A673 (cell line): ENCODE data around the gene RAP1B.

Experiments
- EZH2 ChIP-seq: fragments of 200-600 bp; sonication (generic); IDR thresholded peaks from 2 replicates; pipeline ENCODE4 v1.6.1; 2017; ENCODE audit warnings: borderline replicate concordance, low read depth, mild to moderate bottlenecking, mixed read lengths, antibody characterized with exemption, low read length; ENCODE audit not compliant: poor library complexity, severe bottlenecking
- TF ChIP-seq, protein P1 (sequence below): fragments of 300-800, 200-600 bp; sonication (generic); conservative IDR thresholded peaks from 2 replicates; pipeline ENCODE4 v1.5.1; 2017; ENCODE audit warnings: low read depth, mild to moderate bottlenecking, antibody characterized with exemption, low read length, moderate library complexity, mixed read lengths

DNA sequence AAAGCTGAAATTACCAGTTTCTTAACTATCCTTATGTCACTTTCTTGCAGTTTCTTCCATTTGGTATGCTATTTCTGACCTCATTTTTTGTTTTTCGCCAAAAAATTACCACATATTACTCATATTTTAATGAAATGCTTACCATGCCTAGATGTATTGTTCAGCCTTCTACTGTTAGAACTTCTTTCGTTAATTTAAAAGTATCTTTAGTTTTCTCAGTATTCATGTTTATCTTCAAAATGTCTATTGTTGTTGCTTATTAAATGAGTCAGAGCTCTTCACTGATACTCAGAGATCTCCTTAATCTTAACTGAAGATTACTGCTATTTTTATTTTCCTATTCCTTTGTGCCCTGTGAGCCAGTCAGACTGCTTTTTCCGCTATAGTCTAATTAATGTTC lies 20.5 kb downstream of the RAP1B start:
- TF ChIP-seq, protein P1, sequence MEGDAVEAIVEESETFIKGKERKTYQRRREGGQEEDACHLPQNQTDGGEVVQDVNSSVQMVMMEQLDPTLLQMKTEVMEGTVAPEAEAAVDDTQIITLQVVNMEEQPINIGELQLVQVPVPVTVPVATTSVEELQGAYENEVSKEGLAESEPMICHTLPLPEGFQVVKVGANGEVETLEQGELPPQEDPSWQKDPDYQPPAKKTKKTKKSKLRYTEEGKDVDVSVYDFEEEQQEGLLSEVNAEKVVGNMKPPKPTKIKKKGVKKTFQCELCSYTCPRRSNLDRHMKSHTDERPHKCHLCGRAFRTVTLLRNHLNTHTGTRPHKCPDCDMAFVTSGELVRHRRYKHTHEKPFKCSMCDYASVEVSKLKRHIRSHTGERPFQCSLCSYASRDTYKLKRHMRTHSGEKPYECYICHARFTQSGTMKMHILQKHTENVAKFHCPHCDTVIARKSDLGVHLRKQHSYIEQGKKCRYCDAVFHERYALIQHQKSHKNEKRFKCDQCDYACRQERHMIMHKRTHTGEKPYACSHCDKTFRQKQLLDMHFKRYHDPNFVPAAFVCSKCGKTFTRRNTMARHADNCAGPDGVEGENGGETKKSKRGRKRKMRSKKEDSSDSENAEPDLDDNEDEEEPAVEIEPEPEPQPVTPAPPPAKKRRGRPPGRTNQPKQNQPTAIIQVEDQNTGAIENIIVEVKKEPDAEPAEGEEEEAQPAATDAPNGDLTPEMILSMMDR, result no peak
- no peak for TF ChIP-seq EZH2
